Ovary (tissue), 3 donors: Measurements from ENCODE around the gene ZSCAN10.

Source experiments
- CTCF ChIP-seq, 3 donors: fragments of 450-650 bp in 2 of 3; fragments of 200-600 bp in 1 of 3; IDR thresholded peaks; one replicate each; pipeline versions ENCODE4 v1.5.1 to v1.8.0; 2016 to 2022; ENCODE audit warnings: antibody characterized with exemption in 3 of 3, mild to moderate bottlenecking in 1 of 3
- EP300 ChIP-seq: sonication (generic); formaldehyde crosslinking; IDR thresholded peaks from one replicate; pipeline ENCODE4 v1.6.1; 2017; ENCODE audit warnings: antibody characterized with exemption
- donor health status: DM: no; HTN: no; CAD: no.

DNA sequence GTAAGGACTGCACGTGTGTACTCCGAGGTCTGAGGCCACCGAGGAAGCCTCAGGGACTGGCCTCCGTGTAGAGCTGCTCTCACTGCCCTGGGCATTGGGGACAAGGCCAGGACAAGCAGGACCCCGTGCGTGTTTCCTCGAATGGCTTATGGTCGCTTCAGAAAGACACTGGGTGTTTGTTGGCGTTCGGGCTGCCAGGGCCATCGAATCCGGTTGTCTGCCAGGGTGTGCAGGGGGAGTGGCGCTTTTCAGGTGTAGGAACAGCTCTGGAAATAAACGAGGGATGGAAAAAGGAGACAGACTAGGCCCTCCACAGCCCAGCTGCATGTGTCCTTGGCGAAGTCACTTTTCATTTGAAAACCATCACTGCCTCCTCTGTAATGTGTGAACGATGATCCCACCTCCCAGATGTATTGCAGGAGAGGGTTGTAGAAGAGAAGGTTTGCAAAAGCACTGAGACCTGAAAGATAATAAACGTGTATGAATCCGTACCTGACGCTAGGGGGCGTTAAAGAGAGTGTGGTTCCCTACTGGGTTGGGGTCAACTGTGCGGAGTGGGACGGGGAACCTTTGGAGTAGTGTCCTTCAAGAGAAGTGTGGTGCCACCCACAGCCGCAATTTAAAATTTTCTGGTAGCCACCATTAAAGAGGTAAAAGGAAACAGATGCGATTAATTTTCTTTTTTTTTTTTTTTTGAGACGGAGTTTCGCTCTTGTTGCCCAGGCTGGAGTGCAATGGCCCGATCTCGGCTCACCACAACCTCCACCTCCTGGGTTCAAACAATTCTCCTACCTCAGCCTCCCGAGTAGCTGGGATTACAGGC, 2.1 kb upstream of the ZSCAN10 start:
- TF ChIP-seq EP300 (no peak), CTCF (IDR thresholded peaks at IDR 0.05) (no peak)
